K562 (cell line): ENCODE measurements around the gene CCDC97. TPM values are rescaled to one million over a fixed set of nuclear protein-coding genes. Genes with fewer than 3 reads are reported as not detected.
A peak's percentile ranks its signal among the peaks of the same experiment; 100 is the strongest.

Experiments used
- ATAC-seq: fragments of 200-7000 bp; cut with Tn5 transposase; 3 replicates; pipeline ENCODE4 v1.9.1; 2020; ENCODE audit warnings: moderate library complexity
- BruUV-seq: library from RNA; stranded (reverse); fragments of 400-500 nt; replicated peaks from 2 replicates; lab custom pipeline; 2021; lab: Mats Ljungman, UMichigan
- CTCF ChIA-PET: fragments of 300-600 bp; formaldehyde crosslinking; extraction: SDS; loops from one replicate; lab custom pipeline; 2021; ENCODE audit warnings: low intra/inter-chr PET ratio; lab: Yijun Ruan, JAX
- POLR2A ChIA-PET: fragments of 300-600, 350-650 bp; sonication (Branson Sonifier 250); formaldehyde crosslinking; extraction: SDS; loops from one replicate; lab custom pipeline; 2021; ENCODE audit warnings: antibody characterized with exemption, inconsistent platforms; lab: Yijun Ruan, JAX
- DNase-seq, 4 experiments: peaks; one replicate each; pipeline versions ENCODE4 v3.0.0 to v3.0.0-alpha.2; 2011 to 2018; ENCODE audit warnings: low spot score in 3 of 4, mixed read lengths in 3 of 4; ENCODE audit errors: extremely low read depth in 1 of 4
- FAIRE-seq: peaks from 2 replicates; lab custom pipeline; 2011; peaks lifted over from hg19 to GRCh38; lab: Jason Lieb, UNC
- H2AFZ ChIP-seq: 2 replicates; pipeline ENCODE4 v1.6.0; 2011; ENCODE audit warnings: low read depth, low read length, control low read depth, inconsistent platforms
- H3K27ac ChIP-seq: fragments of 200-600 bp; 3 replicates; pipeline ENCODE4 v1.8.0; 2011; ENCODE audit warnings: low read depth, mild to moderate bottlenecking, control low read depth, inconsistent platforms, low read length, moderate library complexity, mixed read lengths; ENCODE audit errors: extremely low read depth
- H3K27me3 ChIP-seq, 2 experiments: fragments of 300-600 bp in 1 of 2; 2 replicates in 1 of 2; 3 replicates in 1 of 2; pipeline versions ENCODE4 v1.6.0 to v1.8.0; 2011; ENCODE audit warnings: inconsistent platforms in 2 of 2, low read length in 2 of 2, mild to moderate bottlenecking in 1 of 2, mixed read lengths in 1 of 2, moderate library complexity in 1 of 2; ENCODE audit not compliant: control insufficient read depth in 2 of 2, insufficient read depth in 2 of 2
- H3K36me3 ChIP-seq: fragments of 300-600 bp; 3 replicates; pipeline ENCODE4 v1.8.0; 2011; ENCODE audit warnings: mild to moderate bottlenecking, low read length, inconsistent platforms; ENCODE audit not compliant: control insufficient read depth, insufficient read depth
- H3K4me1 ChIP-seq, 2 experiments: fragments of 200-600 bp in 1 of 2; replicated peaks in 1 of 2; 2 replicates in 1 of 2; 3 replicates in 1 of 2; pipeline versions ENCODE4 v1.5.1 to v1.8.0; 2011; ENCODE audit warnings: inconsistent platforms in 2 of 2, low read length in 2 of 2, mild to moderate bottlenecking in 1 of 2, mixed read lengths in 1 of 2, moderate library complexity in 1 of 2; ENCODE audit not compliant: control insufficient read depth in 2 of 2, insufficient read depth in 2 of 2
- H3K4me2 ChIP-seq: 2 replicates; pipeline ENCODE4 v1.6.1; 2011; ENCODE audit warnings: low read length, control low read depth, inconsistent platforms, mixed read lengths; ENCODE audit not compliant: insufficient read depth
- H3K4me3 ChIP-seq: fragments of 200-600 bp; sonication (generic), shearing (Covaris generic); 2 replicates; pipeline ENCODE4 v1.5.1; 2016; ENCODE audit warnings: control low read depth, inconsistent platforms
- H3K79me2 ChIP-seq: fragments of 200-600 bp; 3 replicates; pipeline ENCODE4 v1.8.0; 2011; ENCODE audit warnings: low read length, inconsistent platforms; ENCODE audit not compliant: control insufficient read depth, insufficient read depth
- H3K9ac ChIP-seq, 2 experiments: 2 replicates each; pipeline versions ENCODE4 v1.6.0 to v1.6.1; 2011; ENCODE audit warnings: low read depth in 2 of 2, low read length in 2 of 2, control low read depth in 1 of 2, inconsistent platforms in 1 of 2, mild to moderate bottlenecking in 1 of 2, mixed read lengths in 1 of 2; ENCODE audit not compliant: insufficient read depth in 1 of 2
- H3K9me1 ChIP-seq: one replicate; pipeline ENCODE4 v1.6.0; 2011; ENCODE audit warnings: inconsistent platforms, mild to moderate bottlenecking, low read length, moderate library complexity; ENCODE audit not compliant: control insufficient read depth, insufficient read depth
- H3K9me3 ChIP-seq: replicated peaks from 2 replicates; pipeline ENCODE4 v1.5.1; 2011; ENCODE audit warnings: low read depth, low read length, inconsistent platforms; ENCODE audit not compliant: control insufficient read depth, insufficient read depth
- H4K20me1 ChIP-seq: replicated peaks from 2 replicates; pipeline ENCODE4 v1.6.1; 2011; ENCODE audit warnings: low read length, inconsistent platforms, mixed read lengths; ENCODE audit not compliant: control insufficient read depth, insufficient read depth
- CGGBP1 ChIP-seq: fragments of 250-450 bp; sonication (Bioruptor Pico); IDR thresholded peaks from 2 replicates; pipeline ENCODE4 v1.9.0; 2021; ENCODE audit warnings: mild to moderate bottlenecking
- CTCFL ChIP-seq: IDR thresholded peaks from 2 replicates; pipeline ENCODE4 v1.6.1; 2011; ENCODE audit warnings: borderline replicate concordance, low read depth, mild to moderate bottlenecking, moderate library complexity, low read length; ENCODE audit not compliant: insufficient read depth, poor library complexity, severe bottlenecking
- DMBX1 ChIP-seq: fragments of 250-450 bp; sonication (Bioruptor Pico); IDR thresholded peaks from 2 replicates; pipeline ENCODE4 v1.8.0; 2022; ENCODE audit warnings: inconsistent platforms, mild to moderate bottlenecking, moderate library complexity, borderline replicate concordance
- E2F3 ChIP-seq: fragments of 250-450 bp; sonication (Bioruptor Pico); IDR thresholded peaks from 2 replicates; pipeline ENCODE4 v1.4.0; 2020; ENCODE audit warnings: mild to moderate bottlenecking
- ETV5 ChIP-seq: sonication (generic); formaldehyde crosslinking; IDR thresholded peaks from 2 replicates; pipeline ENCODE4 v1.4.0; 2020; ENCODE audit warnings: low read depth, mild to moderate bottlenecking, missing genetic modification reagents
- FOXO4 ChIP-seq: fragments of 450-650 bp; formaldehyde crosslinking; IDR thresholded peaks from 2 replicates; pipeline ENCODE4 v1.4.0; 2020; ENCODE audit warnings: mild to moderate bottlenecking, moderate library complexity
- KHSRP ChIP-seq: fragments of 450-650 bp; IDR thresholded peaks from 2 replicates; pipeline ENCODE4 v1.6.1; 2017
- POLR2G ChIP-seq: fragments of 200-400 bp; formaldehyde crosslinking; IDR thresholded peaks from 2 replicates; pipeline ENCODE4 v1.6.1; 2017; ENCODE audit warnings: low read depth, mild to moderate bottlenecking, antibody characterized with exemption, low read length, moderate library complexity
- RBM25 ChIP-seq: fragments of 200-400 bp; formaldehyde crosslinking; IDR thresholded peaks from 2 replicates; pipeline ENCODE4 v1.6.1; 2018; ENCODE audit warnings: low read length, low read depth, moderate library complexity; ENCODE audit not compliant: severe bottlenecking
- TCF15 ChIP-seq: fragments of 250-450 bp; sonication (Bioruptor Pico); IDR thresholded peaks from 2 replicates; pipeline ENCODE4 v1.8.0; 2022; ENCODE audit warnings: moderate library complexity, mild to moderate bottlenecking, inconsistent platforms
- ZNF586 ChIP-seq: fragments of 450-650 bp; formaldehyde crosslinking; conservative IDR thresholded peaks from 2 replicates; pipeline ENCODE4 v1.4.0; 2020; ENCODE audit warnings: mild to moderate bottlenecking, moderate library complexity
- WGBS: fragments of 100-300 bp; shearing (Covaris generic); methylation state at CpG from one replicate; pipeline ENCODE4 v1.1.6; 2016; ENCODE audit warnings: low coverage, mixed read lengths; ENCODE audit not compliant: insufficient coverage; ENCODE audit errors: missing lambda C conversion rate; 5-methylcytosine and 5-hydroxymethylcytosine counted together
- in situ Hi-C: fragments of 300-500 bp; cut with MboI; formaldehyde crosslinking; loops from 4 replicates; pipeline ENCODE4 v1.15.0; 2018; ENCODE audit warnings: inconsistent platforms, mixed read lengths
- intact Hi-C: fragments of 100-400 bp; cut with micrococcal nuclease; formaldehyde crosslinking; loops from 2 replicates; pipeline ENCODE4 v1.14.2; 2022
- polyA plus RNA-seq, 8 experiments: library from polyadenylated mRNA; depleted of rRNA in 4 of 8; stranded (reverse) in 5 of 8; unstranded in 3 of 8; fragments of >200 nt; fragmentation: Nextera tagmentation in 2 of 8; fragmentation: Illumina TruSeq in 1 of 8; extraction: Ambion mirVana in 2 of 8; extraction: Trizol in 1 of 8; gene quantifications; 2 replicates each; pipeline versions ENCODE4 v1.2.1 to v1.2.3, GENCODE V29; 2011 to 2014; ENCODE audit warnings: inconsistent platforms in 1 of 8, missing spikeins in 1 of 8
- total RNA-seq, 7 experiments: library from RNA; depleted of rRNA in 6 of 7; stranded (reverse); fragments of >200 nt in 6 of 7; fragmentation: Illumina TruSeq in 2 of 7; extraction: Trizol in 2 of 7; gene quantifications; 2 replicates each; pipeline versions ENCODE4 v1.2.1 to v1.2.3, GENCODE V29; 2011 to 2021; ENCODE audit warnings: low replicate concordance in 1 of 7

The CCDC97 gene
- total and polyA plus RNA-seq, 9 of the 15 experiments (the other 6 are each of a cell fraction or from before 2014, with no cell fraction given): 0.60 to 16.5 (median 7.0) TPM

- in situ Hi-C loops: no loop called here
- ATAC-seq (no peak), FAIRE-seq (no peak)
- intact Hi-C loops: no loop called here
- WGBS: 82% methylated on average over 11 of the region's 13 CpGs
- H4K20me1 ChIP-seq: no peaks in the 10 kb centered on the region
- H3K27ac ChIP-seq: no peak overlapping the region
- H3K4me2 ChIP-seq: no peak overlapping the region
- H2AFZ ChIP-seq: no peak overlapping the region
- CTCF ChIA-PET: no interaction called here
- H3K36me3 ChIP-seq: peaks cover 14% of the 10 kb centered on the region; the same call in 1 of the 3 replicates
- TF ChIP-seq POLR2G: peak; percentile 53
- no peak for TF ChIP-seq TCF15 (CRISPR knock-in tag)
- TF ChIP-seq, all 486 proteins: peak for 1
- BruUV-seq: no TSS peak
- no peak for DNase-seq
- Histone ChIP-seq H3K9ac (peak overlapping the region in 1 of 2 experiments; percentile 69; a peak in 2 of 4 replicates), H3K4me1 (peaks cover 9 to 26% of the 10 kb centered on the region in 2 experiments; a peak in 4 of 5 replicates), H3K79me2 (peaks cover 17% of the 10 kb centered on the region), H3K4me3 (no peak overlapping the region), H3K27me3 (no peaks in the 10 kb centered on the region), H3K9me1 (no peaks in the 10 kb centered on the region), H3K9me3 (no peaks in the 10 kb centered on the region)
- POLR2A ChIA-PET: interaction anchor here (0.7 kb wide), 1 partner anchor 478 kb away, joined by 5 read pairs; no protein-coding TSS in a partner anchor
Measured at GRCh38 chr19:41357746-41358145, 47.8 kb downstream of the CCDC97 start.

- Histone ChIP-seq H3K27ac (no peak overlapping the region), H3K36me3 (peaks cover 9% of the 10 kb centered on the region; the same call in 2 of the 3 replicates), H4K20me1 (no peaks in the 10 kb centered on the region), H3K4me1 (peaks cover 7 to 17% of the 10 kb centered on the region in 2 experiments; a peak in 4 of 5 replicates), H3K79me2 (peaks cover 12% of the 10 kb centered on the region), H3K27me3 (no peaks in the 10 kb centered on the region), H3K9me1 (no peaks in the 10 kb centered on the region), H3K4me3 (no peak overlapping the region), H2AFZ (no peak overlapping the region), H3K9ac (no peak overlapping the region), H3K9me3 (no peaks in the 10 kb centered on the region), H3K4me2 (no peak overlapping the region)
- ATAC-seq (no peak), FAIRE-seq (no peak), DNase-seq (no peak)
- ChIA-PET CTCF (no interaction called here), POLR2A (interaction anchor here (0.8 kb wide), 1 partner anchor 25 kb away, joined by 3 read pairs; no protein-coding TSS in a partner anchor)
- in situ Hi-C loops (no loop called here), intact Hi-C loops (loop anchor here (10.0 kb wide), 1 partner anchor 75 kb away; the partner anchor contains the start of gene DMAC2)
- 83% methylated on average over 1 of the region's 1 CpG for WGBS
- no TSS peak for BruUV-seq
- peak; percentile 18 for TF ChIP-seq RBM25
- TF ChIP-seq E2F3 (CRISPR knock-in tag): no peak
- no peak for TF ChIP-seq DMBX1 (CRISPR knock-in tag)
- TF ChIP-seq KHSRP: no peak
- TF ChIP-seq ETV5 (CRISPR knock-in tag): no peak
- no peak for TF ChIP-seq CTCFL
- no peak for TF ChIP-seq CGGBP1 (CRISPR knock-in tag)
- no peak for TF ChIP-seq ZNF586 (CRISPR knock-in tag)
- TF ChIP-seq FOXO4 (CRISPR knock-in tag): no peak
Measured at GRCh38 chr19:41359741-41360140, 49.8 kb downstream of the CCDC97 start.
